Measurements from ENCODE around the gene MEF2B.

- no peak for TF ChIP-seq POLR2A (IDR thresholded peaks at IDR 0.05)
- TF ChIP-seq CTCF (IDR thresholded peaks at IDR 0.05): no peak
Observed at GRCh38 chr19:19176950-19177349, 6.9 kb upstream of the MEF2B start.

All from gastroesophageal sphincter (tissue), 3 donors.